GM21390 (cell line): Measurements from ENCODE around the gene ABCB9.
"Not testable (repeated sequence)": the region's sequence is repeated elsewhere in the genome, so short reads cannot be mapped to it uniquely, and the experiment has no call there.

Experiments used
- ATAC-seq: cut with Tn5 transposase; IDR thresholded peaks from one replicate; pipeline ENCODE4 v1.9.1; 2021; ENCODE audit not compliant: unreplicated experiment

Gene ABCB9

GRCh38 chr12:122895704-122896636, 70.3 kb downstream of the ABCB9 start, which contains the start of gene VPS37B:
TSS of gene VPS37B (minus strand) at chr12:122896124. CDS start at chr12:122896062, 62 bp downstream.
- peak; percentile 50 for ATAC-seq

GRCh38 chr12:122895320-122895703, 71.0 kb downstream of the ABCB9 start:
- ATAC-seq = no peak

DNA sequence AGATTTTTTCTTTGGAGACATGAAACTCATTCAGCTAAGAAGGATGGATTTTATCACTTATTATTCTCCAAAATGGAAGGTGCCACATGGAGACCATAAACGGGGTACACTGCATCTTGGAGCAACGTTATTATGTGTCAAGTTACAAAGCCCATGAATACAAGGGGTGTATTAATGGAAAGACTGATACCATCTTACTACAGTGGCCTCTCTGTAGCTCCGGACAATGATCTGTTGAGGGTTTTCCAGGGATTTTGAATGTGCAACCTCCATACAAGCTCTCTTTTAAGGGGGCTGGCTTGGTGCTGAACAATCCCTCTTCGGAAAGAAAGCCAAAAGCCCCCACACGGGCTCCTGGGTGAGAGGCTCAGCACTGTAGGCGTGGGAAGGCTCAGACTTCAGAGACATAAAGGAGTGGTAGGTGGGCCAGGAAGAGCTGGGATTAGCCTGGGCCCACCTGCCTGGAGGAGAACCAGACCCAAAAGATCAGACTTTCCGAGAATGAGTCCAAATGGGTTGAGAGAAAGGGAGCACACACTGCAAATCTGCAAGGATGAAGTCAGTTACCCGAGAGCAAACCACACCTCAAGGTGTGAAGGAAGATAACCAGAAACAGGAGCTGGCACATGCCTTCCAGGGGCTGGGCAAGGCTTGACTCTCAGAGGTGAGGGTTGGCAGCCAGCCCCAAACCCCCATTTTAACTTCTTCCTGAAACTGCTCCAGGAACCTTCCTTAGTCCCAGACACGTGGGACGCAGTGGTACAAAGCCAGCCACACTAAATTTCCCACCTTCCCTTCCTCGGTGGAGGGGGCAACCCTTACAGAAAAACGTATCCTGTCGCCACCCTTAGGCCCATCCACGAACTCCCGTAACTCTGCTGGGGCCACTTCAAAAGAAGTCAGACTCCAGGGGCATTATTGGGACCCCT, 71.8 kb downstream of the ABCB9 start:
- no peak for ATAC-seq

DNA sequence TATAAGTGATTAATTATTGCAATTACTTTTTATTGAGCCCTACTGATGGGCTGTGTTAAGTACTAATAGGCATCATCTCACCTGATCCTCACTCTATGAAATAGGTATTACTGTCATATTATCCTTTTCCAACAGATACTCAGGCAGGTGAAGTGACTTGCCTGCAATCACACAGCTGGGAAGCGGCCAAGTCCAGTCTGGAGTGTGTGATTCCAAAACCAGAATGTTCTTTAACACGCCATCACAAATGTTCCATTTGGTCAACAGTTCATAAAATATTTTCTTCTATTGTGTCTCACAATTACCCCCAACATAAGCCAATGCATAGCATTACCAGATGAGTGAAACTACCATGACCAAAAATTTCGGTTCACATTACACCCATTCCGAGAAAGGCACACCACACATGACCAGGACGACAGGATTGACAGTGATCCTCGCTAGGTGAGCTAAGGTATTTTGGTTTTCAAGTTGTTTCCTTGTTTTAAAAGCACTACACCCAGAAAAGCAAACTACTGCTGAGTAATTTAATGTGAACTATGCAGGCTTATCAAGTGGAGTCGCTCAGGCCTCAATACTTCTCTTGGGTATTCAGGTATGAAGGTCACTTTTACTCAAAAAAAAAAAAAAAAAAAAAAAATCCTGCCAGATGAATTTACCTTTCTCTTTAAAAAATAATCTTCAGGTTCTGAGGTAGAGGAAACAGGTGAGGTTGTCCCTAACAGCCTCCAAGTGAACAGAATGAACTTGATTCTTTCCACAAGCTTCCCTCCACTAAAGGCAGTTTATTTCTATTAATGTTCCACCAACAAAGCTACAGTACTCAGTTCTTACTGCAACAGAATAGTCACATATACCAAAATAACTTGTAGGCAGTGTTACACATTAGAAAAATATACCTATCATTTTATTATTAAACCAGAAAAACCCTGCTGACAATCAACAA, 72.8 kb downstream of the ABCB9 start:
- ATAC-seq = no peak

DNA sequence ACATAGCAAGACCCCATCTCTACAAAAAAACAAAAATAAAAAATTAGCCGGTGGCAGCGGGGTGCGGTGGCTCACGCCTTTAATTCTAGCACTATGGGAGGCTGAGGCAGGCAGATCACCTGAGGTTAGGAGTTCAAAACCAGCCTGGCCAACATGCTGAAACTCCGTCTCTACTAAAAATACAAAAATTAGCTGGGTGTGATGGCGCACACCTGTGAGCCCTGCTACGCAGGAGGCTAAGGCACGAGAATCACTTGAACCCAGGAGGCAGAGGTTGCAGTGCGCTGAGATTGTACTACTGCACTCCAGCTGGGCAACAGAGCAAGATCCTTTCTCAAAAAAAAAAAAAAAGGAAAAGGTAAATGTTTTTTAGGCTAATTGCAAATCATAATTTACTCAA, 73.5 kb downstream of the ABCB9 start:
- not testable (repeated sequence) for ATAC-seq

DNA sequence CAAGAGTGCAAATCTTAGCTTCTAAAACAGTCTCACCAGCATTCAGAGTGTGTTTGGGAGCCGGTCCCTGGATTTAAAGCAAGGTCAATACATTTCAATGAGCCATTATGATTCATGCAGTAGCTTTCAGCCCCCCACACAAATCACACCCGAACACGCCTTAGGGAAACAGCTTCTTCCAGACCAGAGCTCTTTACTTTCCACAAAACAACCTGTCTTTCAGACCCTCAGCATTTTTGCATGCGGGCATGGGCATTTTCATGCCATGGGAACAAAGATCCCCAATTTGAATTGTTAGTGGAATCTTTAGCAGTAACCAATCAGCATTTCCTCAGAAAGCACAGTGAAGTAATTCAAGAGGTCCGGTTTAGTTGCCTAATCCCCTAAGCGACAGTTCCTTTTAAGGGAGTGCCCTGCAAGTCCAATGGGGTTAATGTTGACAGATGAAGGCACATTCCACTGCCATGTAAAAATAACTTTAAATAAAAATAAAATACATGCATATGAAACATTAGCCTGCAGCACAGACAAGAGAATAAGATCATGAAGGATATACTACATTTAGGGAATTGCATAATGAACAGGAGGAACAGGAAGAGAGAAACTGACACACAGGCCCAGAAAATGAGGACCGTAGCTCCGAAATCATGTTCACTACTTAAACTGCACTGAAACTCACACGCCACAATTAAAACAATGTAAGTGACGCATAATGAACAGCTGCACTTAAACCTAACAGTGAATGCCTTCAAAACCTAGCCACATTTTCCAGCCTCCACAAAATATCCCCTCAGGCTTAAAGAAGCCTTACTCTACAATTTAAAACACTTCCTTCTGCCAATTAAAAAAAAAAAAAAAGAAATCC, 74.4 kb downstream of the ABCB9 start:
- no peak for ATAC-seq

DNA sequence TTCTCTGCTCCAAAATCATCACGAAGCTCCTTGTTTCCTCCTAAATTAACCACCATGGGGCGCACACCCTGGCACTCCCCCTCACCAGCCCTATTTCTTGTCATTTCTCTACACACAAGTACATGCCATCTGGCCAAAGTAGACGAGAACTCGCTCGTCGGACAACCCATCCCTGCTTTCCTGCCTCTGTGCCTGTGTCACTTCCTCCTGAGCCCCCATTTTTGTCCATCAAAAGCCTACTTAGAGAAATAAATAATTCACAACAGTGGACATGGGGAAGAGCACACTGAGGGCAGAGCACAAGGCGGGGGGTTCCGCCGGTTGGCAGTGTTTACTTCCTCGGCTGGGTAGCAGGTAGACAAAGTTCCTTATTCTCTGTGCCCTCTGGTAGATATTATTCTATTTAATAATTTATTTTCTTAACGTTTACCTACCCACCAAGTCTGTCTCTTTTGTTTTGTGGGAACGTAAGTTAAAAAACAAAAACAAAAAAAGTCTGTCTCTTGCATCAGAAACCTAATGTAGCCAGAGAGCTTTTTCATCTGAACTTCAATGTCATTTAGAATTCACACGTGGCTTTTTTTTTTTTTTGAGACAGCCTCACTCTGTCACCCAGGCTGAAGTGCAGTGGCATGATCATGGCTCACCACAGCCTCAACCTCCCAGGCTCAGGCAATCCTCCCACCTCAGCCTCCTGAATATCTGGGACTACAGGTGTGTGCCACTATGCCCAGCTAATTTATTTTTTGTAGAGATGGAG, 76.3 kb downstream of the ABCB9 start:
- ATAC-seq = no peak

GRCh38 chr12:122888232-122888752, 78.0 kb downstream of the ABCB9 start:
- no peak for ATAC-seq

- ATAC-seq = peak; percentile 18
These were observed 78.4 kb downstream of the ABCB9 start for GRCh38 chr12:122887819-122888212.

DNA sequence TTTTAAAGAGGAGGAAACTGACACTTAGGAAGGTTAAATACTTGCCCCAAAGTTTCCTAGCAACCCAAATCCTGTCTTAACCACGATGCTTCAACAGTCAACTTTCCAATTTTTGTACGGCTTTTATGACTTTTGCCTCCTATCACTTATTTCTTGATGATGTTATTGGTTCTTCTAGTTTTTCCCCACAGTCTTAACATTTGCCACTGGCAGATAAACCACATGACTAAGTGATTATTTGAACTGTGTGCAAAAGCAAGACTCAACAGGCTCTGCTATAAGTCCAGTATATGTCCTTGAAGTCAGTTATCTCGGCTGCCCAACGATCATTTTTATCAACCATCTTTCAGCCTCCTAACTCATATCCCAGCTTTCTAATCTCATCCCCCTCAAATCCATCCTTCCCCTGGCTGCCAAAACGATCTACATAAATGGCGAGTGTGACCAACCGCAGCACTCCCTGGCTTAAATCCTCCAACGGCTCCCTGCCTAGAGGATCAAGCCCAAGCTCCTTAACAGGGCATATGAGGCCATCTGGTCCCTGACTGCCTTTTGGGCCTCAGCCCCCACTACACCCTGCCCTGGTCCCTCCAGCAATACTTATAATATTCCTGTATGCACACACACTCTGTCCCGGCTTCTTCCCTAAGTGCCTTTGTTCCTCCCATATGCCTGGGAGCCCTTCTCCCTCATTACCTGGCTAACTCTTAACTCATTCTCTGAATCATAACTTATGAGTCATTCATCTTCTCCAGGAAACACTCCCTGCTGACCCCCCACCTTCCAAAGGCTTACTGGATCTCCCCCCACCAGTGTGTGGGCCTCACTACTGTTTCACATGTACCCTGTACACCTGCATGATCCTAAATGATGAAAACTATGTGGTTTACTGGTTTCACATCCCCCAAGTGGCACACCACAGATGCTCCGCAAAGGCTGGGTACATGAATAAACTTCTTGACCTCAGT, 79.1 kb downstream of the ABCB9 start:
- peak; percentile 73 for ATAC-seq

GRCh38 chr12:122886161-122886560, 80.1 kb downstream of the ABCB9 start:
- no peak for ATAC-seq

DNA sequence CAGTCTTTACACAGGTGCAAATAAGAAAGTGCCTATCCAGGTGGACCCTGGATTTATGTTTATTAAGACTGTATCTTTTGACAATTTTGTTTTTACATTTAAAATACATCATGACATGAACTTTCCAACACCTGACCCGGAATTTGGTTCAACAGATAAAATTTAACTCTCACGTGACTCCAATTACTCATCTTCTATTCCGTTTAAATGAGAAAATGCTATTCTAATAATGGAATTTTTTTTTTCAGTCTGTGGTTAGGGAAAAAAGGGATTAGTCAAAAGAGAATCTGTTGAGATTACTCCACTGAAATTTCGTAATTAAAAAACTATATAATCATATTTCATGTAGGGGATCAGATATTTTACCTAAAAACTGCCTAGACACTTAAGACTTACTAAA, 81.4 kb downstream of the ABCB9 start:
- ATAC-seq = no peak

- ATAC-seq = no peak
These were observed 82.0 kb downstream of the ABCB9 start for GRCh38 chr12:122884091-122884826.

GRCh38 chr12:122882908-122883558, 83.2 kb downstream of the ABCB9 start:
- no peak for ATAC-seq

GRCh38 chr12:122880668-122881067, 85.6 kb downstream of the ABCB9 start:
- no peak for ATAC-seq

DNA sequence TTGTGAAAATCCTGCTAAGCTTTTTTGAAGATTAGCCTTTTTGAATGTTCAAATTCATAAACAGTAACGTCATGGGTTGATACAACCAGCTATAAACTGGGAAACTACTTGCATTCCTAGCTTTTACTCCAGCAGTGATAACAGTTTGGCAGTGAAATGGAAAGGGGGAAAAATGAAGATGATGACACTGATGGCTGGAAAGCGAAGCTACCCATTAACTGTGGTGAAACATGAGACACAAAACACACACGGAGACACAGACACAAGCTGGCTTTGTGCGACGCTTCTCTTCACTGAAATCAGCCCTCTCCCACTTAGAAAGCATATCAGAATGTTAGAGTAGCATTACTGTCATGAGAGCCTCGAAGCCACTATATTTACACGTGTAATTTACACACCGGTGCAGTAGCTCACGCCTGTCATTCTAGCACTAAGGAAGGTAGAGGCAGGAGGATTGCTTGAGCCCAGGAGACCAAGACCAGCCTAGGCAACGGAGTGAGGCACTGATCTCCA, 86.1 kb downstream of the ABCB9 start:
- ATAC-seq = no peak
